GM18951 (cell line): Measurements from ENCODE around the gene CCL11.

ENCODE experiments used
- POLR2A ChIP-seq: IDR thresholded peaks from 4 replicates; pipeline ENCODE4 v1.6.1; 2011; ENCODE audit warnings: mild to moderate bottlenecking; ENCODE audit not compliant: insufficient read length, insufficient read depth; ENCODE audit errors: extremely low read depth
- in situ Hi-C: fragments of 300-500 bp; cut with MboI; formaldehyde crosslinking; loops from one replicate; pipeline ENCODE4 v1.12.0; 2022; ENCODE audit warnings: low sequenced_read_pairs, mixed read lengths, inconsistent platforms; ENCODE audit not compliant: unreplicated experiment

Gene CCL11

GRCh38 chr17:34275881-34276280, 9.7 kb upstream of the CCL11 start:
- in situ Hi-C loops = no loop called here

DNA sequence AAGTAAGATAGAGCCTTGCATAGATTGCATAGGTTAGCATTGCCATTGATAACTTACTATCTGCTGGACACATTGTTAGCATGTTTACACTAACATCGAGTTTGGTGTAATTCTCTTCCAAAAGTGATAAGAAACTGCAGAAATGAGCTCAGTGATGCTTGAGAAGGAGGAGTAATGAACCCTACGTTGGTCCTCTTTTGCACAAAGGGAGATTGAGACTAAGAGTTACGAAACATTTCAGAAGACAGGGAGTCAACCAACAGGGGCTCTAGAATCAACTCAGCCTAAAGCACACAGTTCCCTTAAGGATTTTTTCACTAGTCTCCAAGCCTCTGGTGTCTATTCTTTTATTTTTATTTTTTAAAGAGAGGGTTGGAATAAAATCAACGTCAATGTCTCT, 8.7 kb upstream of the CCL11 start:
- in situ Hi-C loops = no loop called here
- no peak for TF ChIP-seq POLR2A

More at GRCh38 chr17:34275881-34276280, 9.7 kb upstream of the CCL11 start:
- no peak for TF ChIP-seq POLR2A

DNA sequence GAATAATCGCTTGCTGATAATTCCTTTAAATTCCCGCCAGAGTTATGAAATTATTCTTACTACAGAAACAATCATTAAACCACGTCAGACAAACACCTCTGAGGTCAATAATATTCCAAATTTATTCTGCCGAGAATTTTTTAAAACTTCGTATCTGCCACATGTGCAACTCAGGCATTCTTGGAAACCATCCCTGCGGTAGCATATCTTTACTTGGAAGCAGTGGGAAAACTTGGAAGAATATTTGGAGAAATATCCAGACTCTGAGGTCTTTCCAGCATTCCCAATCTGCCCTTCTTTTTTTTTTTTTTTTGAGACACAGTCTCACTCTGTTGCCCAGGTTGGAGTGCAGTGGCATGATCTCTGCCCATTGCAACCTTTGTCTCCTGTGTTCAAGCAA, 2.0 kb upstream of the CCL11 start:
- TF ChIP-seq POLR2A = no peak
- in situ Hi-C loops = no loop called here

DNA sequence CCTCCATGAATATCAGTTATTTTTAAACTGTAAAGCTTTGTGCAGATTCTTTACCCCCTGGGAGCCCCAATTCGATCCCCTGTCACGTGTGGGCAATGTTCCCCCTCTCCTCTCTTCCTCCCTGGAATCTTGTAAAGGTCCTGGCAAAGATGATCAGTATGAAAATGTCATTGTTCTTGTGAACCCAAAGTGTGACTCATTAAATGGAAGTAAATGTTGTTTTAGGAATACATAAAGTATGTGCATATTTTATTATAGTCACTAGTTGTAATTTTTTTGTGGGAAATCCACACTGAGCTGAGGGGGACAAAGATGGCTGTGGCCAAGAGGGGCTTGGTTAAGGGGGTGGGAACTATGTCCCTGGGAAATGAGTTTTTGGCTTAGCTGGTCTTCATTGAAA, 2.3 kb downstream of the CCL11 start:
- in situ Hi-C loops = no loop called here

GRCh38 chr17:34290586-34290985, 5.0 kb downstream of the CCL11 start:
- in situ Hi-C loops = no loop called here

More for the DNA sequence above, 2.3 kb downstream of the CCL11 start:
- no peak for TF ChIP-seq POLR2A

DNA sequence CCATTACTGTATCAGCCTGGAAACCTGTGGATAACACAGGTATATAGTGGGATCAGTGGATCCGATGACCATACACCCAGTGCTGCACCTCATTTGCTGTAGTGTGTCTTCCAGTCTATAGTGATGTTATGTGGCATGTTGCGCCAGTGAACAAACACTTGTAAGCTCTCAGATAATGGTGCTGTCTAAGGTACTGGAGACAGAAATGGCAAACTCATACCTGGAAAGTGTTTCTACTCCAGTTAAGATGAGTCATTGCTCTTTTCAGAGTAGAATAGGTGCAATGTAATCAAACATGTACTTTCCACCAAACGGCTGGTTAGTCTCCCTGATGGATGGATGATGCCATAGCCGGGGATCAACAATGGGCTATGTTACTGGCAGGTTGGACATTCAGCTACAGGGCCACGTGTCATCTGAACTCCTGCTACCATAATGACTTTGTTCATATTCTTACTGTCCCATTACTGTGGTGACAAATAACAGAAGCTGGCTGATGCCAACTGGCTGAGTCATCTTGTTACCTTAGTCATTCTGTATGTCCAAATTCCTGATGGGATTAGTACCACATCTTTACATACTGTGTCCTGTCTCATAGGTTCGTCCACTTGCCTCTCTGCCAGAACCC, 6.3 kb downstream of the CCL11 start:
- in situ Hi-C loops = no loop called here
- TF ChIP-seq POLR2A = no peak

More at GRCh38 chr17:34290586-34290985, 5.0 kb downstream of the CCL11 start:
- TF ChIP-seq POLR2A = no peak

GRCh38 chr17:34299027-34299426, 13.5 kb downstream of the CCL11 start:
- in situ Hi-C loops = no loop called here
- no peak for TF ChIP-seq POLR2A

DNA sequence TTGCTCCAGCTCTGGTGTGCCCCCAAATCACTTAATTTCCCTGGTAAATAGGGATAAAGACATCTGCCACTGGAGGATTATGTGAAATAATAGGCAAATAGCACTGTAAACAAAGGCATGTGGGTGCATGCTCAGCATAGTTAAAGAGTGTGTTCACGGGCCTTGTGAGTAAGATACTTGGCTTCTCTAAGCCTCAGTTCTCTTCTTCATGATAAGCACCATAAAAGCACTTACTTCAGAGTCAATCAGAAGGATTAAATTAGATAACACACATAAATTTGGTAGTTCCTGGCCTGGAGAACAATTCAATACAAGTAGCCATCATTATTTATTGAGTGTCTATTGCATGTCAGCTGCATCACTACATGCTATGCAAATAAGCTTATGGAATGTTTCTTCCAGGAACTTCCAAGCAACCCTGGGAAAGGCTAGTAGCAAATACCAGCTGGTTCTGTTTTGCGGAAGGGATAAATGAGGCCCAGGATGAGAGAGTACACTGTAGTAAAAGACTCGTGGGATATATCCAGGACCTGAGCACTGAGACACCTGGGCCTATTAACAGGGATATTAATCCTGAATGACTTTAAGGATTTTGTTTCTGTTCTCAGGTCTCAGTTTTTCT, 14.5 kb downstream of the CCL11 start:
- in situ Hi-C loops = no loop called here
- TF ChIP-seq POLR2A = no peak

- no peak for TF ChIP-seq POLR2A
- in situ Hi-C loops = no loop called here
These were observed 15.3 kb downstream of the CCL11 start for GRCh38 chr17:34300652-34301370.

DNA sequence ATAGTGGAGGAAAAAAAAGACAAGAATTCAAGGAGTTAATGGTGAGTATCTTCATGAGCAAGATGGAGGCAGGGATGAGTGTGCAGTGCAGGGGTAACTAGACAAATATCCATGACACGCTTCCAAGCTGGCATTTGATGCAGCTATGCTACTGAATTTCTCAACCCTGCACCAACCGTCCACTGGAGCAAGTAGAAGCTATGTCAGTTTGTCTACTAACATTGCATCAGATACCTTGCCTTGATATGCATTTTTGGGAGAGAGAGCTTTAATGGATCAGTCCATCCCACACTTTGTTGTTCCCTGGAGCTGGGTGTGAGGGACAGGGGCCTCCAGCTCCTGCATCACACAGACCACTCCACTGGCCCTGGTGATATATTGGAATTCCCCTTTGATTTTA, 16.4 kb downstream of the CCL11 start:
- in situ Hi-C loops = no loop called here
- no peak for TF ChIP-seq POLR2A

GRCh38 chr17:34302636-34303035, 17.1 kb downstream of the CCL11 start:
- in situ Hi-C loops = no loop called here
- TF ChIP-seq POLR2A = no peak

- no peak for TF ChIP-seq POLR2A
- in situ Hi-C loops = no loop called here
These were observed 18.1 kb downstream of the CCL11 start for GRCh38 chr17:34303606-34304005.

DNA sequence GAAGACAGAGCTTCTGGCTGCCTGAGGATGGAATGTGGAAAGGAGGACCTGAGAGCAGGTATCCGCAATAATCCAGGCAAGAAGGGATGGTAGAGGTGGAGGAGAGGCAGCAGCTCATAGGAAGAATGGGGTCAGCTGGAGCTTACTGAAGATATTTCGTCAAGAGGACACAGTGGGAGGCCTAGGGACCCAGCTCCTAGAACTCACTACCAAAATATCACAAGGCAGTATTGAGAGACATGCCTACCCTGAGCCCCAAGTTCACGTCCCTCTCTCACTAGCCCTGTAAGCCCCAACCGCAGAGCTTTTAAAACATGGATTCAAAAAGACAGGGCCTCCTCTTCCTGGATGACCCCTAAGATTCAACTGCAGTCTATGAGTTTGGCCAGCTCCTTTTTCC, 19.5 kb downstream of the CCL11 start:
- in situ Hi-C loops = no loop called here
- no peak for TF ChIP-seq POLR2A

- in situ Hi-C loops = no loop called here
- no peak for TF ChIP-seq POLR2A
These were observed 20.1 kb downstream of the CCL11 start for GRCh38 chr17:34305606-34306005.

GRCh38 chr17:34306466-34306865, 20.9 kb downstream of the CCL11 start:
- in situ Hi-C loops = no loop called here
- TF ChIP-seq POLR2A = no peak
